PC-3 (cell line): ENCODE measurements around the gene GJB5. TPM values are rescaled to one million over a fixed set of nuclear protein-coding genes. Genes with fewer than 3 reads are reported as not detected.
A peak's percentile ranks its signal among the peaks of the same experiment; 100 is the strongest.

Experiments
- ATAC-seq: fragments of 200-7000 bp; cut with Tn5 transposase; 2 replicates; pipeline ENCODE4 v1.9.1; 2020; ENCODE audit warnings: mild to moderate bottlenecking, moderate library complexity
- BruUV-seq: library from RNA; stranded (reverse); fragments of 400-500 nt; replicated peaks from 2 replicates; lab custom pipeline; 2021; lab: Mats Ljungman, UMichigan
- CTCF ChIA-PET: fragments of 300-600 bp; sonication (Branson Sonifier 250); formaldehyde crosslinking; loops from one replicate; lab custom pipeline; 2022; ENCODE audit warnings: antibody characterized with exemption; lab: Charles Lee
- POLR2A ChIA-PET: fragments of 300-600 bp; sonication (Branson Sonifier 250); formaldehyde crosslinking; loops from one replicate; lab custom pipeline; 2022; ENCODE audit warnings: antibody characterized with exemption; ENCODE audit not compliant: unreplicated experiment; lab: Charles Lee
- DNase-seq: peaks from one replicate; pipeline ENCODE4 v3.0.0-alpha.2; 2015
- H2AFZ ChIP-seq: fragments of 300-600 bp; sonication (generic); 2 replicates; pipeline ENCODE4 v1.6.0; 2016; ENCODE audit warnings: antibody characterized with exemption, low read length
- H3F3A ChIP-seq: fragments of 300-600 bp; sonication (generic); one replicate; pipeline ENCODE4 v1.6.0; 2017; ENCODE audit warnings: antibody characterized with exemption, low read length, control low read depth, mild to moderate bottlenecking; ENCODE audit not compliant: unreplicated experiment
- H3K27ac ChIP-seq: fragments of 300-600 bp; sonication (generic); 2 replicates; pipeline ENCODE4 v1.5.1; 2016; ENCODE audit warnings: mild to moderate bottlenecking, low read length
- H3K27me3 ChIP-seq: fragments of 300-600 bp; sonication (generic); 2 replicates; pipeline ENCODE4 v1.6.1; 2016; ENCODE audit warnings: low read length, mixed read lengths
- H3K36me3 ChIP-seq: fragments of 300-600 bp; sonication (generic); 2 replicates; pipeline ENCODE4 v1.6.1; 2016; ENCODE audit warnings: low read depth, mixed run types, low read length, mixed read lengths
- H3K4me1 ChIP-seq: fragments of 300-600 bp; sonication (generic); 2 replicates; pipeline ENCODE4 v1.5.1; 2016; ENCODE audit warnings: low read length; ENCODE audit not compliant: insufficient read depth
- H3K4me2 ChIP-seq: fragments of 300-600 bp; sonication (generic); 2 replicates; pipeline ENCODE4 v1.6.0; 2016; ENCODE audit warnings: low read length
- H3K4me3 ChIP-seq: fragments of 300-600 bp; sonication (generic); 2 replicates; pipeline ENCODE4 v1.5.1; 2016; ENCODE audit warnings: mild to moderate bottlenecking, low read length, mixed read lengths
- H3K79me2 ChIP-seq: fragments of 300-600 bp; sonication (generic); 2 replicates; pipeline ENCODE4 v1.6.1; 2017; ENCODE audit warnings: low read length, mixed read lengths
- H3K9ac ChIP-seq: fragments of 300-600 bp; sonication (generic); 2 replicates; pipeline ENCODE4 v1.6.0; 2016; ENCODE audit warnings: mild to moderate bottlenecking, low read length
- H3K9me2 ChIP-seq: fragments of 300-600 bp; sonication (generic); replicated peaks from 2 replicates; pipeline ENCODE4 v1.6.1; 2016; ENCODE audit warnings: mixed run types, low read length, mixed read lengths
- H3K9me3 ChIP-seq: fragments of 300-600 bp; sonication (generic); 2 replicates; pipeline ENCODE4 v1.6.1; 2016; ENCODE audit warnings: low read length, mixed read lengths
- H4K20me1 ChIP-seq: fragments of 300-600 bp; sonication (generic); 2 replicates; pipeline ENCODE4 v1.6.1; 2016; ENCODE audit warnings: low read length, mixed read lengths
- EZH2 ChIP-seq: fragments of 300-600 bp; sonication (generic); IDR thresholded peaks from one replicate; pipeline ENCODE4 v1.6.1; 2017; ENCODE audit warnings: antibody characterized with exemption, mild to moderate bottlenecking, low read length; ENCODE audit not compliant: unreplicated experiment
- EZH2phosphoT487 ChIP-seq: fragments of 300-600 bp; sonication (generic); IDR thresholded peaks from 2 replicates; pipeline ENCODE4 v1.6.1; 2018; ENCODE audit warnings: mild to moderate bottlenecking, antibody characterized with exemption, low read length, borderline replicate concordance
- intact Hi-C: fragments of 100-400 bp; cut with micrococcal nuclease; formaldehyde crosslinking; loops from 2 replicates; pipeline ENCODE4 v1.9.0; 2023
- total RNA-seq: library from RNA; depleted of rRNA; stranded (reverse); fragments of >200 nt; gene quantifications from 2 replicates; pipeline ENCODE4 v1.2.3, GENCODE V29; 2014
- TF ChIP-seq, protein P1 (sequence below): fragments of 300-600 bp; sonication (generic); conservative IDR thresholded peaks from 2 replicates; pipeline ENCODE4 v1.5.1; 2017; ENCODE audit warnings: antibody characterized with exemption, low read depth, mild to moderate bottlenecking, low read length

GJB5 gene
- total RNA-seq, 1 experiment from 2014 or later: 7.2 TPM

DNA sequence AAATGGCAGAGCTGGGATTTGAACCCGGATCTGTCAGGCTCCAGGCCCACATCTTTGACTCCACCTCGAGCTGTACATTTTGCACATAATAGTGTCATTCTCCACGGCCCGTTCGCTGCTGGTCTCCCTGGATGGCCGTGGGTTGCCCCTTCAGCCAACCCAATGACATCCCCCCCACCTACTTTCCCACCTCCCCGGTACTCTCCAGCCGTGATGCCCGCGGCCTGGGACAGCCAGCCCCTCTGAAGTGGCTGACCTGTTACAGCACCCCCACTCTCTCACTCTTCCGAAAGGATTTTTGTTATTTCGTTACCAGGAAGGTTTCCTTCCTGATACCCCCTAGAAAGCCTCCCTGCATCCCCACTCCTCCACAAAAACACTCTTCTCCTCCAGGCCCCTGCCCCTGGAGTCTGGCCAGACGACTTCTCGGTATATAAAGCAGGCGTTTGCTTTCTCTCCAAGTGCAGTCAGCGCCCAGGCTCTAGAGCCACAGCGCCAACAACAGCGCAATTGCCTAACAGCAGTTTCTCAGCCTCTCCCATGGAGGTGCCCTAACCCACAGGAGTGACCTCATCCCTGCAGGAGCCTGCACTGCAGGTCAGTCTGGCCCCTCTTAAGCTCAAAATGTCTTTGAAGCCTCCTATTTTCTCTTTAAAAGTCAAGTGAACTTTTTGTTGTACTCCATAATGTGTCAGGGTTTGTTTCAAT is 14.5 kb upstream of the GJB5 start:
- Histone ChIP-seq H3F3A (no peaks in the 10 kb centered on the region), H4K20me1 (no peaks in the 10 kb centered on the region), H3K9ac (no peak overlapping the region), H3K9me2 (no peaks in the 10 kb centered on the region), H3K4me3 (no peak overlapping the region), H3K79me2 (no peaks in the 10 kb centered on the region), H3K27ac (no peak overlapping the region), H3K27me3 (peaks cover 10% of the 10 kb centered on the region), H3K9me3 (no peaks in the 10 kb centered on the region), H3K4me1 (peaks cover 3% of the 10 kb centered on the region; the same call in 1 of the 2 replicates), H3K36me3 (no peaks in the 10 kb centered on the region), H2AFZ (no peak overlapping the region), H3K4me2 (no peak overlapping the region)
- no TSS peak for BruUV-seq
- no peak for DNase-seq
- CTCF ChIA-PET: interaction anchor here (0.6 kb wide), 1 partner anchor 1076 kb away, joined by 3 read pairs; no protein-coding TSS in a partner anchor
- intact Hi-C loops: loop anchor here (5.0 kb wide), 1 partner anchor 628 kb away; no protein-coding TSS in a partner anchor
- POLR2A ChIA-PET: interaction anchor here (0.6 kb wide), 1 partner anchor 120 kb away, joined by 3 read pairs; the partner anchor contains the start of gene SMIM12
- TF ChIP-seq EZH2 (no peak), EZH2phosphoT487 (no peak)
- TF ChIP-seq, protein P1, sequence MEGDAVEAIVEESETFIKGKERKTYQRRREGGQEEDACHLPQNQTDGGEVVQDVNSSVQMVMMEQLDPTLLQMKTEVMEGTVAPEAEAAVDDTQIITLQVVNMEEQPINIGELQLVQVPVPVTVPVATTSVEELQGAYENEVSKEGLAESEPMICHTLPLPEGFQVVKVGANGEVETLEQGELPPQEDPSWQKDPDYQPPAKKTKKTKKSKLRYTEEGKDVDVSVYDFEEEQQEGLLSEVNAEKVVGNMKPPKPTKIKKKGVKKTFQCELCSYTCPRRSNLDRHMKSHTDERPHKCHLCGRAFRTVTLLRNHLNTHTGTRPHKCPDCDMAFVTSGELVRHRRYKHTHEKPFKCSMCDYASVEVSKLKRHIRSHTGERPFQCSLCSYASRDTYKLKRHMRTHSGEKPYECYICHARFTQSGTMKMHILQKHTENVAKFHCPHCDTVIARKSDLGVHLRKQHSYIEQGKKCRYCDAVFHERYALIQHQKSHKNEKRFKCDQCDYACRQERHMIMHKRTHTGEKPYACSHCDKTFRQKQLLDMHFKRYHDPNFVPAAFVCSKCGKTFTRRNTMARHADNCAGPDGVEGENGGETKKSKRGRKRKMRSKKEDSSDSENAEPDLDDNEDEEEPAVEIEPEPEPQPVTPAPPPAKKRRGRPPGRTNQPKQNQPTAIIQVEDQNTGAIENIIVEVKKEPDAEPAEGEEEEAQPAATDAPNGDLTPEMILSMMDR: no peak
- ATAC-seq: no peak

DNA sequence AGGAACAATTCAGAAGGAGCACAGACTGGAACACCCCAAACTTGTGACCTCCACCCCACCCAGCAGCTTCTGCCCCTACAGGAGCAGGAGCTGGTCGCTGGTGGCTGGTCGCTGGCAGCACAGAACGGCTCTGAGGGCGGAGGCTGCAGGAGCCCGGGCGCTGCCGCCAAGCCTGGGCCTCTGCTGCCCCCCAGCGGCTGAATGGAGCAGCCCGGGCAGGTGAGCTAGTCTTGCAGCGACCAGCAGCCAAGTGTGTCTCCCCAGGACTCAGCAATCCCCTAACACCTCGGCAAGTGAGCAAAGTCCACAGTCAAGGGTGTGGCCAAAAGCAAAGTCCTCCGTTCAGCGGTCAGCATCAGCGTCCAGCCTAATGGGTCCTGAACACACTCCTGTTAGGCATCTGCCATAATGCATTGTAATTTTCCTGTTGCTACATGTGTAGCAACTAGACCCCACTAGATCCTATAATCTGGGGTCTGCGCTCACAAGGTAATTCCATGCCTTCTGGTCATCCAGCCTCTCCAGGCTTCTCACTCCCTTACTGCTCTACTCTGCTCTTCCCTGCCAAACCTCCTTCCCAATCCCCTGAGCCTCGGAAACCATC is 12.1 kb upstream of the GJB5 start:
- no peak overlapping the region for H3K9ac ChIP-seq

More for the DNA sequence above, 12.1 kb upstream of the GJB5 start:
- DNase-seq (peak; percentile 85), ATAC-seq (peak; percentile 98)
- Histone ChIP-seq H3K4me3 (no peak overlapping the region), H3F3A (no peaks in the 10 kb centered on the region), H3K36me3 (no peaks in the 10 kb centered on the region), H3K4me2 (0 out of 2 replicates have a peak overlapping the region, but pooled peaks have one; percentile 18), H3K4me1 (peaks cover 3% of the 10 kb centered on the region; the same call in 1 of the 2 replicates), H2AFZ (peak overlapping the region; percentile 51; the same call in 1 of the 2 replicates), H3K9me3 (no peaks in the 10 kb centered on the region), H4K20me1 (no peaks in the 10 kb centered on the region), H3K9me2 (no peaks in the 10 kb centered on the region), H3K27me3 (no peaks in the 10 kb centered on the region), H3K79me2 (no peaks in the 10 kb centered on the region), H3K27ac (no peak overlapping the region)
- ChIA-PET CTCF (interaction anchor here (0.5 to 1.1 kb wide), 7 partner anchors 9 to 1429 kb away, joined by 3 to 10 read pairs (median 3); no protein-coding TSS in a partner anchor), POLR2A (interaction anchor here (0.6 kb wide), 1 partner anchor 117 kb away, joined by 3 read pairs; the partner anchor contains the start of gene SMIM12)
- TF ChIP-seq EZH2phosphoT487: no peak
- TF ChIP-seq, protein P1: peak; percentile 93
- no TSS peak for BruUV-seq
- intact Hi-C loops: loop anchor here (1.0 to 5.0 kb wide), 4 partner anchors 194 to 1110 kb away; no protein-coding TSS in a partner anchor
